ENCODE results near the gene HOXD9.

HOXD9 gene

DNA sequence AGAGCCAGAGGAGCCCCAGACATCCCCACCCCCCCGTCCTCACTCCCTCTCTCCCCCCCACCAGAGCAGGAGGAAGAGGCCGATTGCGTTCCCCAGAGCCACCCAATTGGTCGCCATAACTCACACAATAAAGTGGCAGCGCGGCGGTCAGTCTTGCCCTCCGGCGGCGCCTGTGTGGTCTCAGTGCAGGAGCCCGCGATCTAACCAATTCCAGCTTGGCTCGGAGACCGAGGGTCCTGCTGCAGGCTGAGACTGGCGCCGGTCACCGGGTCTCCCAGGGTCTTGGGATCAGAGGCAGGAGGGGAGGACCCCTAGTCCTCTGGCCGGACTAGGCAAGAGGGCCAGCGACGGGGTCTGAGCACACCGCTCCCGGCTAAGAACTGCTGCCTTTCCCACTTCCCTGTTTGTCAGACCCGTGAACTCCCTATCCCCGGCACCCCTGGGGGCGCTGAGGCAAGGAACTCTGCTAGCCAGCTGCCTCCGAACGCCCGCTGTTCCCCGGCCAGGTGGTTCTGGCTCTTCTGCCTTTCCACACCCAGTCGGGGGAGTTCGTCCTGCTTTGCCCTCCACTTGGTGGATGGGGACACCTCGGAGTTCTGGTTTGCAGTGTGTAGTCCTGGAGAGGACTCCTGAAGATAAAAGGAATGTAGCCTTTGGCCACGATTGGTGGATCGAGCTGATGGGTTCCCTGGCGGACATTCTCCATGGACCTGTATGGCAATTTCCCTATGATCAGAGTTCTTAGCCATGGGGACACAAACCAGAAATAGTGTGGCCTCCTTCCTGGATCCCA, 24.0 kb upstream of the HOXD9 start:
- DNase-seq (ENCODE audit: low spot score): no peak

DNA sequence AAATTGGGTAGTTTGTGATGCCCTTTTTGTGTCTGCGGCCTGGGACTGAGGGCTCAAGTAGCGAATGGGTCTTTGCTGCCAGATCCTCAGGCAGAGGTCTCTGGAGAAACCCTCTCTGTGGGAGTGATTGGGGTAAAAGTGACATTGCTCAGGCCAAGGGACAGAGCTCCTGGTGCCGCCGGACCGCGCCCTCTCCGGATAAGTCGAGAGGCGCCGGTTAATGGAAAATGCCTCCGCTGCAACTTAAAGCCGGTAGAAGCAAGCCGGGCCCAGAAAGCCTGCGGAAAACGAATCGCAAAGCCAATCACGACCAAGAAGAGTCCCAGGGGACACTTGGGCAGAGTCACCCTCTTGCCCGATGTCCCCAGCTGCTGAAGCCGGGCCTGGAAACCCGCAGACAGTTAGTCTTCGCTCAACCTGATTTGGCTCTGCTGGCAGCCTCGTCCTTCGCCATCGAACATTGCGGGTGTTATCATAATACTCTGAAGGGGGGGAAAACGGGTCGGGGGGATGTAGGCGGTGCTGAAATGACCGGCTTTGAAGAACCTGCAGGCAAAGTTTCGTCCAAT, 23.3 kb upstream of the HOXD9 start:
- no peak for DNase-seq (ENCODE audit: low spot score)

DNA sequence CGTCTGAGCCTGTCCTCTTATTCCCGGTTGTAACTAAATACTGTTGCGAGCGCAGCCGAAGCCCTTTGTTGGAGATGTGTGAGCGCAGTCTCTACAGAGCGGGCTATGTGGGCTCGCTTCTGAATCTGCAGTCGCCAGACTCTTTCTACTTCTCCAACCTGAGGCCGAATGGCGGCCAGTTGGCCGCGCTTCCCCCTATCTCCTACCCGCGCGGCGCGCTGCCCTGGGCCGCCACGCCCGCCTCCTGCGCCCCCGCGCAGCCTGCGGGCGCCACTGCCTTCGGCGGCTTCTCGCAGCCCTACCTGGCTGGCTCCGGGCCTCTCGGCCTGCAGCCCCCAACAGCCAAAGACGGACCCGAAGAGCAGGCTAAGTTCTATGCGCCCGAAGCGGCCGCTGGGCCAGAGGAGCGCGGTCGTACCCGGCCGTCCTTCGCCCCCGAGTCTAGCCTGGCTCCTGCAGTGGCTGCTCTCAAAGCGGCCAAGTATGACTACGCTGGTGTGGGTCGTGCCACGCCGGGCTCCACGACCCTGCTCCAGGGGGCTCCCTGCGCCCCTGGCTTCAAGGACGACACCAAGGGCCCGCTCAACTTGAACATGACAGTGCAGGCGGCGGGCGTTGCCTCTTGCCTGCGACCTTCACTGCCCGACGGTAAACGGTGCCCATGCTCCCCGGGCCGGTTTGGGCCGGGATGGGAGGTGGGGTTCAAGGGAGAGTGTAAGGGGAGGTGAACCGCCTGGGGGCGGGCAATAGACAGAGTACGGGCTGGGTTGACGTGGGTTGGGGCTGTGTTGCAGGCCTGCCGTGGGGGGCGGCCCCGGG, 22.6 kb upstream of the HOXD9 start, which contains the start of gene HOXD12:
Gene HOXD12, plus strand, starts transcription at position 68 of the 819 bp plus-strand sequence. Its CDS starts 7 bp downstream, at position 75.
- DNase-seq (ENCODE audit: low spot score): no peak

DNA sequence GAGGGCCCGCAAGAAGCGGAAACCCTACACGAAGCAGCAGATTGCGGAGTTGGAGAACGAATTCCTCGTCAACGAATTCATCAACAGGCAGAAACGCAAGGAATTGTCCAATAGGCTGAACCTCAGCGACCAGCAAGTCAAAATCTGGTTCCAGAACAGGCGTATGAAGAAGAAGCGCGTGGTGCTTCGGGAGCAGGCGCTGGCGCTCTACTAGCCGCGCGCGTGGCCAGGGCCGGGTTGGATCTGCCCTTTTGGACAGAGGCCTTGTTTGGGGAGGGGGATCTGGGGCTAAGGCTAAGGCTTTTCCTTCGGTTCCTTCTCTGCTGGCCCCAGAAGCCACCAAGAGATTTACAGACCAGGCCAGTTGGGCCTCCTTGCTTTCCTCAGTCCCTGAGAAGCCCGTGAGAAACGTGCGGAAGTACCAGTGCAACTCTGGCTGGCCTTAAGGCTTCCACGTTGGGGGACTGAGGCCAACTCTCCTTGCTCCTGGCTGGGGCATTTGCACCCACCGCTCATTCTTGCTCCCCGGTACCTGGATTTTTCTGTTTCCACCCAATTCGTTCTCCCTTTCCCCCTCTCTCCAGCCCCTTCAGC, 21.9 kb upstream of the HOXD9 start:
- DNase-seq (ENCODE audit: low spot score): no peak

DNA sequence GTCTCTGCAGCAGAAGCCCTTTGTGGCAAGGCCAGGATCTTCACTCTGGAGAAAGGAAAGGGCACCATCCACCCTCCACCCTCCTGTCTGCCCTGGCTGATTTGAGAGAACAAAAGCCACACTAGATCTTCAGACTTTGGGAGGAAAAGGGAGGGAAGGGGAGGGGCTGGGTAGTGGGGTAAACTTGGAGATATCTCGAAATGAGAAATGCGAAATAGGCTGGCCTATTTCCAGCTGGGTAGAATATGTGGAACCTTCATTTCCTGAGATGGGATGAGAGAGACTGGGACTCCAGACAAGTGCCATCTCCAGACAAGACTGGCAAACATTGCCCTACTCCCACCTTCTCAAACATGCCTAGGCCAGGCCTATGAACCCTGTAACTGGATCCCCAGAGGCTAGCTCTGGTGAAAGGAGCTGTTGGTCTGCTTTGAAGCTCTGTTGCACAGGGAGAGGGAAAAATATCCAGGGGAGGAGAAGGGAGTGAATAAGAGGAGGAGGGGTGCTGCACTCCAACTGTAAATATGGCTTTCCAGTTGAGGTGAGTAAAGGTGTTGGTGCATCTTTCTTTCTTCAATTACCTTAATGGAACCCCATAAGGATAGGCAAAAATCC, 21.2 kb upstream of the HOXD9 start:
- DNase-seq (ENCODE audit: low spot score): no peak

- no peak for DNase-seq (ENCODE audit: low spot score)
Observed at GRCh38 chr2:176101842-176102241, 20.7 kb upstream of the HOXD9 start.

GRCh38 chr2:176102309-176102866, 20.1 kb upstream of the HOXD9 start:
- DNase-seq (ENCODE audit: low spot score): no peak

DNA sequence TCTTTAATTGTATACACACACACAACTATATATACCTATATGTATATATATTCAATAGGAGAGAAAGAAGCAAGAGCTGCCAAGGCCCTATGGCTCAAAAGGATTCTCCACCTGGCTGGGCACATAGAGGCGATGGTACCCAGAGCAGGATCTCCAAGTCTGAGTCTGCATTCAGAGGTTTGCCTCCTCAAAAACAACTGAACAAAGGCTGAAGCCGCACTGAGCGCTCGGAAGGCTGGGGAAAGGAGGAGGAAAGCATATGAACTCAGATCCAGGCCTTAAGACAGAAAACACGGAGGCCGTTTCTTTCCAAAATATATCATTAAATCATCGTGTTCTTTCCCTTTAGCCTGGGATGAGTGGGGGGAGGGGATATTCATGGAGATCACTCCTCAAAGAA, 19.3 kb upstream of the HOXD9 start:
- no peak for DNase-seq (ENCODE audit: low spot score)

GRCh38 chr2:176103742-176104315, 18.7 kb upstream of the HOXD9 start:
- no peak for DNase-seq (ENCODE audit: low spot score)

- DNase-seq (ENCODE audit: low spot score): no peak
Observed at GRCh38 chr2:176104316-176105077, 18.0 kb upstream of the HOXD9 start.

GRCh38 chr2:176105078-176105729, 17.3 kb upstream of the HOXD9 start:
- no peak for DNase-seq (ENCODE audit: low spot score)

GRCh38 chr2:176105730-176106580, 16.6 kb upstream of the HOXD9 start:
- DNase-seq (ENCODE audit: low spot score): no peak

- DNase-seq (ENCODE audit: low spot score): no peak
Observed at GRCh38 chr2:176106581-176107539, 15.7 kb upstream of the HOXD9 start, which contains the start of gene HOXD11. Gene HOXD11 (plus strand): TSS chr2:176107280. CDS start chr2:176107356, 76 bp downstream.

- no peak for DNase-seq (ENCODE audit: low spot score)
Observed at GRCh38 chr2:176107731-176108181, 14.8 kb upstream of the HOXD9 start.

GRCh38 chr2:176109192-176109901, 13.2 kb upstream of the HOXD9 start:
- DNase-seq (ENCODE audit: low spot score): no peak

DNA sequence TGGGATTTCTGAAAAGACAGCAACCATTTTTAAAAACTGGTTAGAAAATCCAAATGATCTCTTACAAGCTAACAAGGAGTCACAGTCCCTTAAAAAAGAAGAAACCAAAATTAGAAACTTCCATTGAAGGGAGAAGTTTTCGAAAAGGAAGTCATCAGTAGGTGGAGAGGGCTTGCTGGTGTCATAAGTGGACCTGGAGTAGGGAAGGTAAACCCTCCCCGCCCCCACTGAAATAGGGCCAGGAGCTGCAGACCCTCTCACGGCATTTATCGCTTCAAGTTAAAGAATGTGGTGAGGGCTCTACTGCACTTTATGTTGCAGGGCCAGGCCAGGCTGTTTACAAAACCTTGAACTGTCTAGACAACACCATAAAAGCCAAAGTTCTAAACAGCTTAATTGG, 12.6 kb upstream of the HOXD9 start:
- DNase-seq (ENCODE audit: low spot score): no peak
